Thyroid gland (tissue), 4 donors: ENCODE measurements around the gene STAC.

Experiments
- CTCF ChIP-seq, 6 experiments: fragments of 200-600 bp in 3 of 6; fragments of 450-650 bp in 3 of 6; sonication (generic) in 3 of 6; IDR thresholded peaks; one replicate each; pipeline ENCODE4 v1.5.1; 2016 to 2019; ENCODE audit warnings: antibody characterized with exemption in 6 of 6, mild to moderate bottlenecking in 2 of 6, inconsistent platforms in 1 of 6, moderate library complexity in 1 of 6
- POLR2A ChIP-seq, 2 donors: fragments of 450-650 bp; IDR thresholded peaks; one replicate each; pipeline ENCODE4 v1.6.1; 2017; ENCODE audit warnings: antibody characterized with exemption in 2 of 2, mild to moderate bottlenecking in 2 of 2, moderate library complexity in 1 of 2

GRCh38 chr3:36558961-36559360 lies 178.7 kb downstream of the STAC start:
- TF ChIP-seq CTCF (IDR thresholded peaks at IDR 0.05), result no peak
- TF ChIP-seq POLR2A (IDR thresholded peaks at IDR 0.05), result no peak
